ENCODE measurements around the gene GAPDHS.

GAPDHS gene

DNA sequence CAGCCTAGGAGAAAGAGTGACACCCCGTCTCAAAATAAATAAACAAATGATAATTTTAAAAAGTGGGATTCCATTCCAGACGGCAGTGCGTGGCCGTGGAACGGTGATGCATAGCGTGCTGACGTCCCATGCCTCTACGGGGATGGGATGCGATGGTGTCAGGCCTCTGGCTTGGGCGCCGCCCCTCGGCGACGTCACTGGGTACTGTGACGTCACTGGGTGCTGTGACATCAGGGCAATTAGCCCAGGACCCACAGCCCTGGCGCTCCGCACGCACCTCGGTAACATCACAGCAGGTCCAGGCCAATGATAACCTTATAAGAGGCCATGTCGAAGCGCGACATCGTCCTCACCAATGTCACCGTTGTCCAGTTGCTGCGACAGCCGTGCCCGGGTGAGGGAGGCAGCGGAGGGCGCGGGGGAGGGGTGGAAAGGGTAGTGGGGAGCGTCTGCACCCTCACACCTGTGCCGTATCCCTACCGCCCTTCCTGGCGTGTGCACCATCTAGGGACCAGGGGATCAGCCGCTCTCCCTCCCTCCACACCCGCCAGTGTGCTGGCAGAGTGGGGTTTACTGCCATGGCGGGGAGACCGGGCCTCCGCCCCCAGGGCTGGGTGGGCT, at the start of gene GAPDHS:
GAPDHS (plus strand) TSS at position 256 of the 621 bp plus-strand sequence; CDS start at position 328, 72 bp downstream.
- no peak for DNase-seq

DNA sequence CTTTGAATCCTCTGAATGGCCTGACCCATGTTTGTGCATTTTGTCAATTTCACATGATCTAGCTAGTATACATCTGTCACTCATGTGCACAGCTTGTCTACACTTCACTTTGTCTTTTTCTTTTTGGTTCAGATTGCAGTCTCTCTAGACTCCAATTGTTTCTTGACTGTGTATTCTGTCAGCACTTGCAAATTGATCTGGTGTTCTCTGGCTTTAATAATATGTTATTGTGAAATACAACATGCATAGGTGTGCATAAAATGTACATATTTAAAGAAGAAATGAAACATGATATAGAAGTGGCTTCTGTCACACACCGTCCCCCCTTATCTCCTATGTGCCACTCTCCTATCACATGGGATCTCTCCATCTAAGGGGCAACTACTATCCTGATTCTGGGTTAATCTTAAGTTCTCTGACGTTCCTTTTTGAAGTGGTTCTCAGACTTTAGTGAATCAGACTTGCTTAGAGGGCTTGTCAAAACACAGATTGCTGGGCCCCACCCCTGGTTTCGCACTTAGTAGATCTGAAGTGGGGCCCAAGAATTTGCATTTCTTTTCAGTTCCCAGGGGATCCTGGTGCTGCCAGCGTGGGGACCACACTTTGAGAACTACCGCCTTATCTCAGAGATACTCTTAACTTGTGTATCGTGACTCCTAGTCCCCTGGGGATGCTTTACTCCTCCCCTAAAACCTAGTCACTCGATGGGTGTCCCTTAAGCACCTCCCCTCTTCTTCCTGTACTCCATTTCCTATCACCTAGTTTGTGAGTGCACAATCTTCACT, 48.8 kb upstream of the GAPDHS start:
- peak in 1 of 2 experiments; percentile 16 for DNase-seq

DNA sequence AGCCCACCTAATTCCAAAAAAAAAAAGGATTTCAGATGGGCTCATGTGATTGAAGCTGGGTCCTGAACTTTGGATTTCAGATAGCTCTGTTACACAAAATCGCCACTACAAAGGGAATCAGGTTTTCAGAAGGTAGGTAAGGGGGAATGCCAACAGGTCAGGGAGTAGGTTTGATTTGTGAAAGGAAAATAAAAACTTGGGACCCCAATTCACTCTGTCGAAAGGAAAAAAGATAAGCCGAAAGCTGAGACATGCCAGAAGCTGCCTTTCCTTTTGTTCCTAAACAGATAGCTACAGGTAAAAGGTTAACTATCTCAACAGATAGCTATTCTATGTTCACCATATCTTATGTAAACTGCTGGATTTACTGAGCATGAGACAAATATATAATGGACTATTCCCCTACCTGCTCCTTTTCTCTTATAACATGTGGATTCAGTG, 47.0 kb upstream of the GAPDHS start:
- no peak for DNase-seq

DNA sequence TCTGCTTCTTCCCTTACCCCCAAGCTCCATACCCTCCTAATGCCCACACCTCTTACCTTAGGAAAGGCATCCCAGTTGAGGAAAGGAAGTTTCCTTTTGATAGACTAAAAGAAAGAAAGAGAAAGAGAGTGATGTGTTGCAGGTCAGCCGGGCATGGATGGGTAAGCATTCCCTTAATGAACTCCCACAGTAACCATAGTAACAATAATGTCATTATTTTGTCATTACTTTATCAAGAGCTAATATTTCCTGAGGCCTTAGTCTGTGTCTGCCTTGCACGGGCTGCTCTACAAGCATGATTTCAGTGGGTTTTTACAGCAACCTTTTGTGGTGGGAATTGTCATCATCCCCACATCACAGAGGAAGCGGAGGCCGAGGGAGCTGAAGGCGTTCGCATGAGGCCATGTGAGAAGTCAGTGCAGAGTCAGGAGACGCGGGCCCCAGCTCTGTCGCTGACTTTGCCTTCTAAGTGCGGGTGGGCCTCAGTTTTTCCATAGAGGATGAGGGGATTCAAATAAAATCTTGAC, 45.5 kb upstream of the GAPDHS start:
- no peak for DNase-seq

DNA sequence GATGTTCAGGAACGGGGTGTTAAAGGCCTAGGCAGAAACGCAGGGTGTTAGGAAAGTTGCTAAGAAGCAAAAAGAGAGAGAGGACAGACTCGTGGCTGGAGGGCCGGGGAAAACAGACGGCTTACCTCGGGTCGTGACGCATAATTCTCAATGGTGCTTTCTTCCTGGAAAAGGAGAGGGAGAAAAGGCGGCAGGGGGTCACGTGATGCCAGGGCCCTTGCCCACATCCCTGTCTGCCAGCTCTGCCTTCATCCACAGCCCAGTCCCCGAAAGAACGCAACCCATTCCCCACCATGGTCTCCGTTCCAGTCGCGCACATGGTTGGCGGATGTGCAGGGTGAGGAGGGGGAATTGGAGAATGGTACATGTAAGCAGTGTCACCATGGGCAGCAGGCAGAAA, 44.6 kb upstream of the GAPDHS start:
- no peak for DNase-seq

DNA sequence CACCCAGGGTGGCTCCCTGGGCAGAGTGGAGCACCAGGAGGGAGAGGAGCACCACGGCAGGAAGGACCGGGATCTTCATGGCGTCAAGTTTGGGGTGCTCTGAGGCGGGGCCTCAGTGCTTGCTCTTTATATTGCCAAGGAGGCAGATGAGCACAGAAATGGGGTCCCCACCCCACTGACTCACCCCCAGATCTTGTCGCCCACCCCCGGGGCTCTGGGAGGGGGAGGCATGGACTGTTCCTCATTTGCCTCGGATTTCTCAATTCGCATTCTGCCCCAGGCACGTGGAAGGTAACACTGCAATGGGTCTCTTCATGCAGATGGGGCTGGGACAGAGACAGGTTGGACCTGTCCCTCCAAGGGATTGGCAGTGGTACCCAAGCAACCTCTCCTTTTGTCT, 42.9 kb upstream of the GAPDHS start, which contains the start of gene KRTDAP:
KRTDAP (minus strand) TSS at position 101 of the 400 bp plus-strand sequence; CDS start at position 79, 22 bp downstream.
- DNase-seq, result no peak

DNA sequence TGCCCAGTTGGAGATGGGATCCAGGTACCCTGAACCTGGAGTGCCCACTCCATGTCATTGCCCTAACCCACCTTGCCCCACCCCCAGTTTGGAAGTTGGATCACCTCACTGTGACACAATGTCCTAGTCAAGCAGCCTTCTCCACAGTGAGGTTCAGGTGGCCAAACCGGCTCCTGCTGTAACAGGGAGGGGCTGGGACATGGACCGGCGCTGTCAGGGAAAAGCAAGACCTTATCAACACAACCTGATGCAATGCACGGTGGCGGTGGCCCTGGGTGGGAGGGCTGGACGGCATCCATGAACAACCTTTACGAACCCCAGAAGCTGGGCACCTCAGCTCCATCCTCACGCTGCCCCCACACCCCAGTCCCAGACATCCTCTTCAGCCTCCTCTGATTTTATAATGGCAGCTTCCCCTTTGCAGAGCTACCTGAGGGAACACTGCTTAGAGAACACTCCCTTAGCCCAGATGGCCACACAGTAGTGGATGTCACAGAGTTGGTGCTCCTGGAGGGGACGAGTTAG, 41.4 kb upstream of the GAPDHS start:
- no peak for DNase-seq

DNA sequence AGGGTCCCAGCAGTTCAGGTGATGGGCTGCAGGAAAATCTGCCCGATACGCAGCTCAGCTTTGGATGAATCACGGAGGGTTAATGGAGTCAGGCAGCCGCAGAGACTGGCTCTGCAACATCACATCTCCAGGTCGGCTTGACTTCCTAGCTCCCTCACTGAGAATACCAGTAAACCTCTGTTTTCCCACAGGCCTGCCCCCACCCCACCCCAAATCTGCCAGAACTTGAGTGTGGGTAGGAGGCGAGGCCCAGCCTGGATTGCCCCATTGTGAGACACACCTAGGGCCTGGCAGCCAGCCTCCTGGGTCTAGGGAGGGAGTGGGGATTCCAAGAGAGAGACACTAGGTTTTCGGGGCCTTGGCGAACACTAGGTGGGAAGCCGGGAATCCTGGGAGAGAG, 39.3 kb upstream of the GAPDHS start:
- DNase-seq, result no peak

DNA sequence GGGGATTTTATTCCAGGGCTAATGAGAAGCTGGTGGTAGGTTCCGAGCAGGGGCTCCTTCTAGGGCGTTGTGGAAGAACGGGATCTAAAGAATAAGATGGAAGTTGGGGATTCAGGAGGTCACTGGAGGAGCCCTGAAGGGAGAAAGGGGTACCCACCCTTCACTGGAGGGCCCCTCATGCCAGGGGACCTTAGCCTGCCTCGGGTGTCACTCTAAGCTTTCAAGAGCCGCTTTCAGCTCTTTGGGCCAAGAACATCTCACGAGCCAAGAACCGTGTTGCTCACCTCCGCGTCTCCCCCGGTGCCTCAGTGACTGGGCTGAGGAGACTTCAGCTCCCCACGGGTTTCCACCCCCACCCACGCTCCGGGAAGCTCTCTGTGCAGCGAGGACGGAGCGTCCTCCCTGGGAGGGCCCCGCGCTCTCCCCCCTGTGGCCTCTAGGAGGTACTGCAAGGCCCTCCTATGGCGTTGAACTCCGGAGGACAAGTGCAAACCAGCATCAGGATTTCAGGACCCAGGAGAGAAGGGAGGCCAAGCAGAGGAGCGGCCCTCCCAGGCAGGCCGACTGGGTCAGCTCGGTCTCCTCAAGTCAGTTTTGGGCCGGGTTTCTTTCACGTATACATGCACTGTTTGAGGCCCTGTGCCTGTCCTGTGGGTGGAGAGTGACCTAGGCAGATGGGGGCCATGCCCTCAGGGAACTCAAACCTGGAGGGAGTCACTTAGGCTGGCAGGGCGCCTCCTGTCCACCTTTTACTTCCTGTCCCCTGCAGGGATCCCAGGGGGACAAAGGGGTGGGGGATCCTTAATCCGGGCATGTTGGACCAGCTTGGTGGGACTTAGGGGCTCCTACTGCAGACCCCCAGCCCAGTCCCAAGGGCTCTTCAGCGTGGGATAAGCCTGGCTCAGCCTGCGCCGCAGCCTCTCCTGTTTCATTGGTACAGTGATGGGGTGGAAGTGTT, 37.9 kb upstream of the GAPDHS start:
- DNase-seq, result peak; percentile 81 to 84

DNA sequence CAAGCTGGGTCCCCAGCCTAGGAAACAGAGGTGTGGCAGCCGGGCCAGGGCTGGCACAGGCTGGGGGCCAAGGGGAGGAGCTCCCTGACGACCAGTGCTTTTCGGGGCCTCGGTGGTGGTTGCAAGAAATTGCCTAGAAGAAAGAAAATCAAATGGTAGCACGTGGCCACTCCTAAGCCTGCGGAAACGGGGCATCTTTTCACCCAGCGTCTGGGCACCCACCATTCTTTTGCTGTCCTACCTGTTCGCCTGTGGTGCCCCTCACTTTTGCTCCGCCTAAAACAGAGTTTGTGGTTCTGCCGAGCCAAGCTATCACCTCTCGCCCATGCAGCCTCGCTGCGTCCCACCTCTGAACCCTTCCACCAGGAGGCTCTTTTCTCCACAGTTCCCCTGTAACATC, 35.9 kb upstream of the GAPDHS start:
- DNase-seq, result no peak

DNA sequence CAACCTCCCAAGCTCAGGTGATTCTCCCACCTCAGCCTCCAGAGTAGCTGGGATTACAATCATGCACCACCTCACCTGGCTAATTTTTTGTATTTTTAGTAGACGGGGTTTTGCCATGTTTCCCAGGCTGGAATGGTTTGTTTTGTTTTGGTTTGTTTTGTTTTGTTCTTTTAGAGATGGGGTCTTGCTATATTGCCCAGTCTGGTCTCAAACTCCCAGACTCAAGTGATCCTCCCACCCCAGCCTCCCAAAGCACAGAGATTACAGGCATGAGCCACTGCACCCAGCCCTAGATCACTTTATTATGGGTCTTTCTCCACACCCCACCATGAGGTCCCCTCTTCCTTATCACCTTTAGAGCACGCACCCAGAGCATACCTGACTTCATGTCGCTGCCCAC, 35.0 kb upstream of the GAPDHS start:
- no peak for DNase-seq

DNA sequence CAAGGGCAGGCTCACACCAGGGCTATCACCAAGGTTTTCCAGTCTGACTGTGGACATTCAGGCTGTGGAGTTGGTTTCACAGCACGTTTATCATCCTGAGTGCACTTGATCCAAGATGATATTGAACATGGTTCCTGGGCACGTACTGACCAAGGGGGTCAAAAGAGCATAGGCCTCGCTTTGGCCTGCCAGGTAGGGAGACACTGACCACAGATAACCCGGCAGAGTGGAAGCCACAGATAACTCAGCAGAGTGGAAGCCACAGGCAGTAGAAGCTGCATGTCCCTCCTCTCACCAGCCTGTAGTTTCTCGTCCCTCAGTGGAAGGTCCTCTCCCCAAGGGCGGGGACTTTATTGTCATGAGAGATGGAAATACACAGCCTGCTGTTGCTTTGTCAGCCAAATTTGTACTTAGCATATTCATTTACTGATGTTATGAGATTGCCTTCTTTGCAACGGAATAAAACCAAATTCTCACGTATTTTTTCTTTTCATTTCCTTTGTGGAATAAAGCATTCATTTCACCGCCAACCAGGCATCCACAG, 34.2 kb upstream of the GAPDHS start:
- no peak for DNase-seq

DNA sequence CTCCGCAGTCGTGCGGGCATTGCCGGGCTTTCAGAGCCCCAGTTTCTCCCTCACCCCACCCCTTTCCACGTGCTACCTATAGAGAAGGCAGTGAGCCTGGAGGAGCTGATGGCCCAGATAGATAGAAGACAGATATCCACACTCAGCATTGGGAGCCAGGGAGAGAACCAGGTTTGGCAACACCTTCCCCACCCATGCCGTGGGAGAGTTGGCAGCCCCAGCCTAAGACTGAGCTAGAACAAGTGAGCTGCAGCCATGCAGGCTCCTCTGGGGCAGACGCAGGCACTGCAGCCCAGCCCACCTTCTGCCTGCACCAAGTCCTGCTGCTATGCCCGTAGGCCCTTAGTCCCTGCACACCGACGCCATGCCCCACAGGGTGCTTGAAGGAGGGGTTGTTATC, 32.6 kb upstream of the GAPDHS start:
- DNase-seq, result no peak

DNA sequence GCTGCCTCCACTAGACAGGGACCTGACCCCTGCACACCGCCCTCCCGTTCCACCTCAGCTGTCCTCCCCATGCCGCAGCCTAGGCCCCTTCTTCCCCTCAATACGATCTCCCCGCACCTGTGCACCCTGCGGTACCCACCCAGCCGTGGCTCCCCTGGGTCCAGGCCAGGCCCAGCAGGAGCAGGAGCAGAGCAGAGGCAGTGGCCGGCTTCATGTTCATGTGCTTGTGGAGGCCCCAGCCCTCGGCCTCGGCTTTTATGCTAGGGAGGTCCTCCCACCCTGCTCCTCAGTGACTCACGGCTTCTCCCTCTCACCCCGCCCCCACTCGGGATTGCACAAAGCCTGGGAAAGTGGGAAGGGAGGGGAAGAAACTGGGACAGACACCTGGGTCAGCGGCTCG, 31.6 kb upstream of the GAPDHS start:
- DNase-seq, result no peak

DNA sequence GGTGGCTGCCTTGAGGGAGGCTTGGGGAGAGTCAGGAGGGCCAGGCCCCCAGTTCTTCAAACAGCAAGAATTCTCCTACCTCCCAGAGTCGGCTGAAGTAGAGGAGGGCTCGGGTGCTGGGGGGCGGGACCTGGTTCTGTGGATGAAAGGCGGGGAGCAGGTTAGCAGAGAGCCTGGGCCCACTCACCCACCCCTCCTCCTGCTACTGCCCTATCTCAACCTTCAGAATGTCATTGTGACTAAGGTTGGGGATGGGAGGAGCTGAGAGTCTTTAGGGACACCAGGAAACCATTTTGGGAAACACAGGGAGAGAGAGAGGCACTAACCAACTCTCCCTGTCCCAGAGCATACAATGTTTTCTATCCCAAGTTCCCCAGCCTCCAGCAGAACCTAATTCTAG, 30.5 kb upstream of the GAPDHS start:
- no peak for DNase-seq

DNA sequence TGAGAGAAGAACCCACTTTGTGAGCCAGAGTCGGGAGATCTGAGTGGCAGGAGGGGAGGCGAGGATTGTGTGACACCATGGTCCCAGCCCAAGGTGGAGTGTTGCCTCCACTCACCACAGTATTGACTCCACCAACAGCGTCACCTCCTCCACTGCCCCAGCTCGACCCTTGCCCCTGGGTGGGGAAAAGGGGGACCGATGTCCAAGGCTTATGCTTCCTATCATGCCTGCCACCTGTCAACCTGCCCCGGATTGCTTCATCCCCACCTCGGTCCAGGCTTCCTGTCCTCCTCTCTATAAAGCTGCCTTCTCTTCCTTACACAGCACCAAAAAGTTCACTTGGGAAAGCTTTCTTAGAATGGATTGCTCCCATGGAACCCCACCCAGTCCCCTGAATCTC, 27.2 kb upstream of the GAPDHS start:
- DNase-seq, result no peak

DNA sequence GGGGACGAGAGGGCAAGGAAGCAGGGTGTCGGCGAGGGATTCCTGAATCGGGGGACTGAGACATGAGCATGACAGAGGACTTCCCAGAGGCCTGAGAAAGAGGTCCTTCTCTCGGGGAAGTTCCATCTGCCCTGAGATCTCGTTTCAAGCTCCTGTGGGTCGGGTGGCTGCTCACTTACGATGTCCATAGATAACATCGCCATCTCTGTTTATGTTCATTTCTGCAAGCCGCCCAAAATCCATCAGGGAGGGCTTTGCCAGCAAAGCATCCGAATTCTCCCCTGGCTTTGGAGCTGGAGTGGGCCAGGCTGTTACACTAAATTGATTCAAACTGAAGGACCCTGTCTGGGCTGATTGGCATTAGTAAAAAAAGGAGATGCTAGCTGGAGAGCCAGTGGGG, 25.7 kb upstream of the GAPDHS start:
- no peak for DNase-seq

DNA sequence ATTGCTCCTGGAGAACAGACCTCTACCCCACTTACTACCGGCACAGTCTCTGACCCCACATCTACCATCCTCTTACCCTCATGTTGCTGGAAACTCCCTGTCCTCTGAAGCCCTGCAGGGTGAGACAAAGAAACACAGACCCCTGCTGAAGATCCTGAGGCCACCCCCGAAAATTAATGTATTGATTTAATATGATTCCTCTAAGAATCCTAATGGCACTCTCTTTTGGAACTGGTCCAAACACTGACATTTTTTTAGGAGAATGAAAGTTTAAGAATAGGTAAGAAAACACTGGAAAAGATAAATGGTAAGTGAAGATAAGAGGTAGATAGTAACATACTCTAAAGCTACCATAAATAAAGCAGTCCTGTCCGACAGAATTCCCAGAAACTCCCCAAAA, 25.1 kb upstream of the GAPDHS start:
- no peak for DNase-seq

DNA sequence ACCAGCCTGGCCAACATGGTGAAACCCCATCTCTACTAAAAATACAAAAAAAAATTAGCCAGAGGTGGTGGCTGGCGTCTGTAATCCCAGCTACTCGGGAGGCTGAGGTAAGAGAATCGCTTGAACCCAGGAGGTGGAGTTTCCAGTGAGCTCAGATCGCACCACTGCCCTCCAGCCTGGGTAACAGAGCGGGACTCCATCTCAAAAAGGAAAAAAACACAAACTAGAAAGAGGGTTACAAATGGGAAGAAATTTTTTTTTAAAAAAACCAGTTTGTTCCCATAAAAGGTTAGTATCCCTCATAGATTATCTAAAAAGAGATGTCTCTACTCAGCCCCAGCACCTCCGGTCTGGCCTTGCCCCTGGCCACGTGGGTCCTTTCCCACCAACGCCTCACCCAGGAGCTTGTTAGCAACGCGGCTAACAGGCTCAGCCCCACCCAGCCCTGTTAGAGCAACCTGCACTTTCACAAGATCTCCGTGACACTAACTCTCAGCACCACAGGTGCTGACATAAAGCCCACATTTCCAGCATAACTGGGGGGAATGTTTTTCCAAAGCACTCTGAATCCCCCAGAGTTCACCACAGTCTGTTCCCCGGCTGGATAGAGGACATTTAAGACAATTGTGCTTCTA, 24.1 kb upstream of the GAPDHS start:
- peak; percentile 26 to 43 for DNase-seq

DNA sequence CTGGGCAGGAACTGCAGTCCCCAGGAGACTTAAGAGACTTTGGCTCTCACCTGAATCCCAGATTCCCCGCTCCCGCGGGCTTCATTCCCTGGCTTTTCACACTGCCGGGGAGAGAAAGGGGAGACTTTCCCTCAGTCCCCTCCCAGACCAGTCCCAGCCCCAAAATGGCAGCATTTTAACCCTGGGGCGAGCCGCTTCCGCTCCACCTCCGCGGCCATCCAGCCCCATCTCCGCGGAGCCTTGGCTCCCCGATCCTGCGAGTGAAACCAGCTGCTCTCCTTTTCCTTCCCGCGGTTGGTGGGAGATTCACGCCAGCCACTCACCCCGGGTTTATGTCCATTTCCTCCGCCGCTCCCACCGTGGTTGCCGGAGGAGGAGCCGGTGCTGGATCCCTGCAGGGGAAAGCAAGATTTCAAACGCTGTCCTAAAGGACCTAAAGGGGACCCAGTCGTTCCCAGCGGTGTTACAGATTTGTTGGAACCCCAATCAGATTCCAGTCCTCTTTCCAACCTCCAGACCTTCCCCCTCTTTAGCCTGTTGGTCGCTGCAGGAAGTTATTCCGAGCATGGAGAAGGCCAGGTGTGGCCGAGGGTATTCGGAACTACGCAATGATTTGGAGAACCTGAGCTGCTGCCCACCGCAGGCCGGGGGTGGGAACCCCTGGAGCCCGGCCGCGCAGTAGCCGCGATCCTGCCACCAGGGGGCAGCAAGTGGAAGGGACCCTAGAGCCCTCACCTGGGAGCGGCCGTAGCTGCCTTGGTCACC, 23.2 kb upstream of the GAPDHS start:
- peak; percentile 83 to 86 for DNase-seq

DNA sequence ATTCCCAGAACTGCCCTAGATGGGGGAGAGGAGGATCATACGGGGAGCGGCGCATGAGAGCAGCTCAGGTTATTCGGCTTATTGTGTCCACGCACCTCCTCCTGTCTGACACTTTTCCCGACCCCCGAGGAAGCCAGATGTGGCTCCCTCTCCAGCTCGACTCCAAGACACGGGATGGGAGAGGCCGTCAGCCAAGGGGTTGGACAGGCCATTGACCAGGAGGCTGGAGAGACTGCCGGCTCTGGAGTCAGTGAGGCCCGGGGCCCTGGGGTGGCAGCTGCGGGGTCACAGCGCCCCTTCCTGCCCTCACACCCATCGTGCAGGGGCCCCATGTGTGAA, 22.7 kb upstream of the GAPDHS start:
- no peak for DNase-seq
